SK-N-SH treated with all-trans-retinoic acid at 6 μM for 48 hours (cell line): ENCODE measurements around the gene THEMIS.

ENCODE experiments used
- ATAC-seq: fragments of 200-7000 bp; cut with Tn5 transposase; 3 replicates; pipeline ENCODE4 v1.9.1; 2020; ENCODE audit warnings: mild to moderate bottlenecking, moderate library complexity
- ARNTL ChIP-seq: fragments of 450-650 bp; formaldehyde crosslinking; IDR thresholded peaks from 2 replicates; pipeline ENCODE4 v1.5.0; 2020; ENCODE audit warnings: low read depth, mild to moderate bottlenecking, moderate library complexity, borderline replicate concordance
- BACH2 ChIP-seq: fragments of 250-450 bp; sonication (Bioruptor Pico); IDR thresholded peaks from 2 replicates; pipeline ENCODE4 v1.9.0; 2021; ENCODE audit warnings: mild to moderate bottlenecking, borderline replicate concordance
- CSDC2 ChIP-seq: fragments of 250-450 bp; sonication (Bioruptor Pico); IDR thresholded peaks from 2 replicates; pipeline ENCODE4 v1.5.0; 2020; ENCODE audit warnings: mild to moderate bottlenecking, moderate library complexity
- GLIS3 ChIP-seq: fragments of 250-450 bp; sonication (Bioruptor Pico); IDR thresholded peaks from 2 replicates; pipeline ENCODE4 v1.5.0; 2020; ENCODE audit warnings: mild to moderate bottlenecking, moderate library complexity
- ISL1 ChIP-seq: fragments of 250-450 bp; sonication (Bioruptor Pico); IDR thresholded peaks from 2 replicates; pipeline ENCODE4 v2.1.2; 2022; ENCODE audit warnings: mild to moderate bottlenecking, moderate library complexity
- OSR1 ChIP-seq: fragments of 250-450 bp; sonication (Bioruptor Pico); IDR thresholded peaks from 2 replicates; pipeline ENCODE4 v1.8.0; 2022; ENCODE audit warnings: moderate library complexity, mild to moderate bottlenecking, inconsistent platforms
- PPARA ChIP-seq: fragments of 250-450 bp; sonication (Bioruptor Pico); IDR thresholded peaks from 2 replicates; pipeline ENCODE4 v1.5.0; 2020; ENCODE audit warnings: mild to moderate bottlenecking, borderline replicate concordance
- RARB ChIP-seq: fragments of 250-450 bp; sonication (Bioruptor Pico); IDR thresholded peaks from 2 replicates; pipeline ENCODE4 v1.8.0; 2021; ENCODE audit warnings: mild to moderate bottlenecking, moderate library complexity
- SNAI2 ChIP-seq: fragments of 250-450 bp; sonication (Bioruptor Pico); IDR thresholded peaks from 2 replicates; pipeline ENCODE4 v1.5.0; 2020; ENCODE audit warnings: mild to moderate bottlenecking, moderate library complexity
- TCF4 ChIP-seq: fragments of 250-450 bp; sonication (Bioruptor Pico); IDR thresholded peaks from 2 replicates; pipeline ENCODE4 v1.8.0; 2021; ENCODE audit warnings: mild to moderate bottlenecking, moderate library complexity, borderline replicate concordance
- TOX ChIP-seq: fragments of 250-450 bp; sonication (Bioruptor Pico); IDR thresholded peaks from 2 replicates; pipeline ENCODE4 v1.8.0; 2021; ENCODE audit warnings: mild to moderate bottlenecking, moderate library complexity, borderline replicate concordance
- ZC3H10 ChIP-seq: fragments of 250-450 bp; sonication (Bioruptor Pico); IDR thresholded peaks from 2 replicates; pipeline ENCODE4 v1.5.1; 2021; ENCODE audit warnings: mild to moderate bottlenecking, moderate library complexity
- ZFP3 ChIP-seq: fragments of 250-450 bp; sonication (Bioruptor Pico); IDR thresholded peaks from 2 replicates; pipeline ENCODE4 v1.5.0; 2020; ENCODE audit warnings: mild to moderate bottlenecking, moderate library complexity
- ZFP30 ChIP-seq: fragments of 450-650 bp; formaldehyde crosslinking; IDR thresholded peaks from 2 replicates; pipeline ENCODE4 v1.5.0; 2022; ENCODE audit warnings: mild to moderate bottlenecking, moderate library complexity
- ZNF565 ChIP-seq: fragments of 450-650 bp; formaldehyde crosslinking; conservative IDR thresholded peaks from 2 replicates; pipeline ENCODE4 v1.5.0; 2020; ENCODE audit warnings: low read depth, mild to moderate bottlenecking, moderate library complexity
- ZNF70 ChIP-seq: fragments of 450-650 bp; formaldehyde crosslinking; IDR thresholded peaks from 2 replicates; pipeline ENCODE4 v1.5.0; 2020; ENCODE audit warnings: mild to moderate bottlenecking, moderate library complexity
- ZNF8 ChIP-seq: fragments of 450-650 bp; formaldehyde crosslinking; IDR thresholded peaks from 2 replicates; pipeline ENCODE4 v1.5.0; 2020; ENCODE audit warnings: mild to moderate bottlenecking, moderate library complexity
- TF ChIP-seq, protein P1 (sequence below): fragments of 250-450 bp; sonication (Bioruptor Pico); IDR thresholded peaks from 2 replicates; pipeline ENCODE4 v1.8.0; 2021; ENCODE audit warnings: low read depth, mild to moderate bottlenecking, moderate library complexity, borderline replicate concordance
- TF ChIP-seq, protein P2 (sequence below): fragments of 250-450 bp; sonication (Bioruptor Pico); IDR thresholded peaks from 2 replicates; pipeline ENCODE4 v1.5.0; 2020; ENCODE audit warnings: mild to moderate bottlenecking, moderate library complexity
- TF ChIP-seq, protein P3 (sequence below): fragments of 250-450 bp; sonication (Bioruptor Pico); IDR thresholded peaks from 2 replicates; pipeline ENCODE4 v1.5.1; 2020; ENCODE audit warnings: low read depth, mild to moderate bottlenecking, moderate library complexity
- TF ChIP-seq, protein P4 (sequence below): fragments of 250-450 bp; sonication (Bioruptor Pico); IDR thresholded peaks from 2 replicates; pipeline ENCODE4 v1.8.0; 2020; ENCODE audit warnings: mild to moderate bottlenecking, moderate library complexity, borderline replicate concordance
- TF ChIP-seq, protein P5 (sequence below): fragments of 250-450 bp; sonication (Bioruptor Pico); IDR thresholded peaks from 2 replicates; pipeline ENCODE4 v1.5.1; 2021; ENCODE audit warnings: mild to moderate bottlenecking, moderate library complexity

The THEMIS gene

DNA sequence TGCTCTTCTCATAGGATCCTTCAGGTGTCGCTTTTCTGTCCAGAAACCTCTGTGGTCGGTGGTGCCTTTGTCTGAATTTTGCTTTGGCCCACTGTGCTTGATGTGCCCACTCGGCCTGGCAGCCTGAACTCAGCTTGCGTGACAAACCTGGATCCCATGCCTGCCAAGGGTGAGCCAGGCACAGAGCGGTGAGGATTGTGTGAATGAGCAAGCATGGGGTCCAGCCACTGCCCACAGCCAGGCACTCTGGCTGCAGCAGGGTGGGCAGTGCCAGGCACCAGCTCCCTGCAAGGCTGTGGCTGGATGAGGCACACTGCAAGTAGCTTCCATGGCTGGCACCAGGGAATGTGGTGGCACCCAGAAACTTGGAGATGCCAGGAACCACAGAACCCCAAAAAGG, 110.3 kb downstream of the THEMIS start:
- ATAC-seq, result no peak

DNA sequence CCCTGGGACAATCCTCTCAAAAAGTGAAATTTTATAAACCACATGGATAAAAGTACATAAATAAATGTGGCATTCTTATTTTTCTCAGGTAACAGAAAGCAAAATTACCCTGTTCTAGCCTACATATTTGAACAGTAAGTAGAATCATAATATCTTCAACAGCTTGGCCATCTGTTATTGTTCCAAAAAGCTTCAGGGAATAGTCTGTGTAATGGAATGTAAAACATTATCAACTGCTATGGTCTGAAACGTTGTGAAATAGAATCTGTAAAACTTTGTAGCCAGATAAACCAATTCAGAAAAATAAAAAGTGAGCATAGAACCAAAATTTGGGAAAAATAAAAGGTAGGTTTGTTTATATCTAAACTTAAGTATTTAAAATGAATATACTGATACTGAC, 114.7 kb downstream of the THEMIS start:
- TF ChIP-seq CSDC2 (CRISPR knock-in tag), result no peak
- no peak for TF ChIP-seq BACH2 (CRISPR knock-in tag)
- no peak for TF ChIP-seq ZC3H10 (CRISPR knock-in tag)
- TF ChIP-seq, protein P1, sequence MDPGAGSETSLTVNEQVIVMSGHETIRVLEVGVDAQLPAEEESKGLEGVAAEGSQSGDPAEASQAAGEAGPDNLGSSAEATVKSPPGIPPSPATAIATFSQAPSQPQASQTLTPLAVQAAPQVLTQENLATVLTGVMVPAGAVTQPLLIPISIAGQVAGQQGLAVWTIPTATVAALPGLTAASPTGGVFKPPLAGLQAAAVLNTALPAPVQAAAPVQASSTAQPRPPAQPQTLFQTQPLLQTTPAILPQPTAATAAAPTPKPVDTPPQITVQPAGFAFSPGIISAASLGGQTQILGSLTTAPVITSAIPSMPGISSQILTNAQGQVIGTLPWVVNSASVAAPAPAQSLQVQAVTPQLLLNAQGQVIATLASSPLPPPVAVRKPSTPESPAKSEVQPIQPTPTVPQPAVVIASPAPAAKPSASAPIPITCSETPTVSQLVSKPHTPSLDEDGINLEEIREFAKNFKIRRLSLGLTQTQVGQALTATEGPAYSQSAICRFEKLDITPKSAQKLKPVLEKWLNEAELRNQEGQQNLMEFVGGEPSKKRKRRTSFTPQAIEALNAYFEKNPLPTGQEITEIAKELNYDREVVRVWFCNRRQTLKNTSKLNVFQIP (CRISPR knock-in tag), result no peak
- TF ChIP-seq ZNF70 (CRISPR knock-in tag), result no peak
- TF ChIP-seq, protein P2, sequence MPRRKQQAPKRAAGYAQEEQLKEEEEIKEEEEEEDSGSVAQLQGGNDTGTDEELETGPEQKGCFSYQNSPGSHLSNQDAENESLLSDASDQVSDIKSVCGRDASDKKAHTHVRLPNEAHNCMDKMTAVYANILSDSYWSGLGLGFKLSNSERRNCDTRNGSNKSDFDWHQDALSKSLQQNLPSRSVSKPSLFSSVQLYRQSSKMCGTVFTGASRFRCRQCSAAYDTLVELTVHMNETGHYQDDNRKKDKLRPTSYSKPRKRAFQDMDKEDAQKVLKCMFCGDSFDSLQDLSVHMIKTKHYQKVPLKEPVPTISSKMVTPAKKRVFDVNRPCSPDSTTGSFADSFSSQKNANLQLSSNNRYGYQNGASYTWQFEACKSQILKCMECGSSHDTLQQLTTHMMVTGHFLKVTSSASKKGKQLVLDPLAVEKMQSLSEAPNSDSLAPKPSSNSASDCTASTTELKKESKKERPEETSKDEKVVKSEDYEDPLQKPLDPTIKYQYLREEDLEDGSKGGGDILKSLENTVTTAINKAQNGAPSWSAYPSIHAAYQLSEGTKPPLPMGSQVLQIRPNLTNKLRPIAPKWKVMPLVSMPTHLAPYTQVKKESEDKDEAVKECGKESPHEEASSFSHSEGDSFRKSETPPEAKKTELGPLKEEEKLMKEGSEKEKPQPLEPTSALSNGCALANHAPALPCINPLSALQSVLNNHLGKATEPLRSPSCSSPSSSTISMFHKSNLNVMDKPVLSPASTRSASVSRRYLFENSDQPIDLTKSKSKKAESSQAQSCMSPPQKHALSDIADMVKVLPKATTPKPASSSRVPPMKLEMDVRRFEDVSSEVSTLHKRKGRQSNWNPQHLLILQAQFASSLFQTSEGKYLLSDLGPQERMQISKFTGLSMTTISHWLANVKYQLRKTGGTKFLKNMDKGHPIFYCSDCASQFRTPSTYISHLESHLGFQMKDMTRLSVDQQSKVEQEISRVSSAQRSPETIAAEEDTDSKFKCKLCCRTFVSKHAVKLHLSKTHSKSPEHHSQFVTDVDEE (CRISPR knock-in tag), result no peak
- no peak for TF ChIP-seq ZFP3 (CRISPR knock-in tag)
- no peak for TF ChIP-seq TOX (CRISPR knock-in tag)
- TF ChIP-seq PPARA (CRISPR knock-in tag), result no peak
- no peak for TF ChIP-seq ZNF565 (CRISPR knock-in tag)
- no peak for TF ChIP-seq TCF4 (CRISPR knock-in tag)
- TF ChIP-seq, protein P3, sequence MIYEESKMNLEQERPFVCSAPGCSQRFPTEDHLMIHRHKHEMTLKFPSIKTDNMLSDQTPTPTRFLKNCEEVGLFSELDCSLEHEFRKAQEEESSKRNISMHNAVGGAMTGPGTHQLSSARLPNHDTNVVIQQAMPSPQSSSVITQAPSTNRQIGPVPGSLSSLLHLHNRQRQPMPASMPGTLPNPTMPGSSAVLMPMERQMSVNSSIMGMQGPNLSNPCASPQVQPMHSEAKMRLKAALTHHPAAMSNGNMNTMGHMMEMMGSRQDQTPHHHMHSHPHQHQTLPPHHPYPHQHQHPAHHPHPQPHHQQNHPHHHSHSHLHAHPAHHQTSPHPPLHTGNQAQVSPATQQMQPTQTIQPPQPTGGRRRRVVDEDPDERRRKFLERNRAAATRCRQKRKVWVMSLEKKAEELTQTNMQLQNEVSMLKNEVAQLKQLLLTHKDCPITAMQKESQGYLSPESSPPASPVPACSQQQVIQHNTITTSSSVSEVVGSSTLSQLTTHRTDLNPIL, result no peak
- TF ChIP-seq SNAI2 (CRISPR knock-in tag), result no peak
- TF ChIP-seq, protein P4, sequence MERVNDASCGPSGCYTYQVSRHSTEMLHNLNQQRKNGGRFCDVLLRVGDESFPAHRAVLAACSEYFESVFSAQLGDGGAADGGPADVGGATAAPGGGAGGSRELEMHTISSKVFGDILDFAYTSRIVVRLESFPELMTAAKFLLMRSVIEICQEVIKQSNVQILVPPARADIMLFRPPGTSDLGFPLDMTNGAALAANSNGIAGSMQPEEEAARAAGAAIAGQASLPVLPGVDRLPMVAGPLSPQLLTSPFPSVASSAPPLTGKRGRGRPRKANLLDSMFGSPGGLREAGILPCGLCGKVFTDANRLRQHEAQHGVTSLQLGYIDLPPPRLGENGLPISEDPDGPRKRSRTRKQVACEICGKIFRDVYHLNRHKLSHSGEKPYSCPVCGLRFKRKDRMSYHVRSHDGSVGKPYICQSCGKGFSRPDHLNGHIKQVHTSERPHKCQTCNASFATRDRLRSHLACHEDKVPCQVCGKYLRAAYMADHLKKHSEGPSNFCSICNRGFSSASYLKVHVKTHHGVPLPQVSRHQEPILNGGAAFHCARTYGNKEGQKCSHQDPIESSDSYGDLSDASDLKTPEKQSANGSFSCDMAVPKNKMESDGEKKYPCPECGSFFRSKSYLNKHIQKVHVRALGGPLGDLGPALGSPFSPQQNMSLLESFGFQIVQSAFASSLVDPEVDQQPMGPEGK (CRISPR knock-in tag), result no peak
- no peak for ATAC-seq

More for the DNA sequence above, 110.3 kb downstream of the THEMIS start:
- TF ChIP-seq ZNF70 (CRISPR knock-in tag), result no peak
- TF ChIP-seq TOX (CRISPR knock-in tag), result no peak
- TF ChIP-seq ISL1, result no peak
- no peak for TF ChIP-seq ZNF565 (CRISPR knock-in tag)
- TF ChIP-seq, protein P3, result no peak
- no peak for TF ChIP-seq GLIS3
- TF ChIP-seq, protein P1 (CRISPR knock-in tag), result no peak
- no peak for TF ChIP-seq ZFP30 (CRISPR knock-in tag)
- TF ChIP-seq ARNTL (CRISPR knock-in tag), result no peak
- TF ChIP-seq, protein P2 (CRISPR knock-in tag), result no peak
- TF ChIP-seq TCF4 (CRISPR knock-in tag), result no peak
- TF ChIP-seq ZFP3 (CRISPR knock-in tag), result no peak
- no peak for TF ChIP-seq OSR1 (CRISPR knock-in tag)
- no peak for TF ChIP-seq ZNF8 (CRISPR knock-in tag)
- TF ChIP-seq, protein P5, sequence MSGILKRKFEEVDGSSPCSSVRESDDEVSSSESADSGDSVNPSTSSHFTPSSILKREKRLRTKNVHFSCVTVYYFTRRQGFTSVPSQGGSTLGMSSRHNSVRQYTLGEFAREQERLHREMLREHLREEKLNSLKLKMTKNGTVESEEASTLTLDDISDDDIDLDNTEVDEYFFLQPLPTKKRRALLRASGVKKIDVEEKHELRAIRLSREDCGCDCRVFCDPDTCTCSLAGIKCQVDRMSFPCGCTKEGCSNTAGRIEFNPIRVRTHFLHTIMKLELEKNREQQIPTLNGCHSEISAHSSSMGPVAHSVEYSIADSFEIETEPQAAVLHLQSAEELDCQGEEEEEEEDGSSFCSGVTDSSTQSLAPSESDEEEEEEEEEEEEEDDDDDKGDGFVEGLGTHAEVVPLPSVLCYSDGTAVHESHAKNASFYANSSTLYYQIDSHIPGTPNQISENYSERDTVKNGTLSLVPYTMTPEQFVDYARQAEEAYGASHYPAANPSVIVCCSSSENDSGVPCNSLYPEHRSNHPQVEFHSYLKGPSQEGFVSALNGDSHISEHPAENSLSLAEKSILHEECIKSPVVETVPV (CRISPR knock-in tag), result no peak
- no peak for TF ChIP-seq RARB (CRISPR knock-in tag)
